A673 (cell line): ENCODE data around the gene DHX29. TPM values are rescaled to one million over a fixed set of nuclear protein-coding genes. Genes with fewer than 3 reads are reported as not detected.

Source experiments
- BruUV-seq: library from RNA; stranded (reverse); fragments of 400-500 nt; replicated peaks from 2 replicates; lab custom pipeline; 2021; lab: Mats Ljungman, UMichigan
- CTCF ChIA-PET: fragments of 300-600 bp; sonication (Branson Sonifier 250); formaldehyde crosslinking; loops from one replicate; lab custom pipeline; 2022; ENCODE audit warnings: antibody characterized with exemption; lab: Charles Lee
- POLR2A ChIA-PET: fragments of 300-600 bp; sonication (Branson Sonifier 250); formaldehyde crosslinking; loops from one replicate; lab custom pipeline; 2022; ENCODE audit warnings: antibody characterized with exemption; ENCODE audit not compliant: low non-redundant PET; lab: Charles Lee
- DNase-seq: peaks from one replicate; pipeline ENCODE4 v3.0.0-alpha.2; 2015; ENCODE audit warnings: low spot score
- H3K27ac ChIP-seq: fragments of 200-600 bp; sonication (generic); 2 replicates; pipeline ENCODE4 v1.5.1; 2016; ENCODE audit warnings: mixed run types, low read depth, mild to moderate bottlenecking, mixed read lengths, antibody characterized with exemption, low read length; ENCODE audit not compliant: poor library complexity, severe bottlenecking
- H3K27me3 ChIP-seq: fragments of 200-600 bp; sonication (generic); replicated peaks from 2 replicates; pipeline ENCODE4 v1.6.1; 2017; ENCODE audit warnings: mixed run types, low read depth, mild to moderate bottlenecking, mixed read lengths, antibody characterized with exemption, low read length; ENCODE audit not compliant: insufficient read depth, poor library complexity
- H3K36me3 ChIP-seq: fragments of 200-600 bp; sonication (generic); 2 replicates; pipeline ENCODE4 v1.6.1; 2016; ENCODE audit warnings: mixed run types, mild to moderate bottlenecking, mixed read lengths, antibody characterized with exemption, low read length; ENCODE audit not compliant: insufficient read depth, poor library complexity, severe bottlenecking
- H3K4me1 ChIP-seq: fragments of 200-600 bp; sonication (generic); 2 replicates; pipeline ENCODE4 v1.6.1; 2017; ENCODE audit warnings: mixed run types, mild to moderate bottlenecking, mixed read lengths, antibody characterized with exemption, low read length; ENCODE audit not compliant: insufficient read depth, poor library complexity, severe bottlenecking
- H3K4me3 ChIP-seq: fragments of 200-600 bp; sonication (generic); 2 replicates; pipeline ENCODE4 v1.5.1; 2016; ENCODE audit warnings: low read depth, mixed run types, mild to moderate bottlenecking, mixed read lengths, low read length; ENCODE audit not compliant: poor library complexity, severe bottlenecking
- H3K9me3 ChIP-seq: fragments of 200-600 bp; sonication (generic); 2 replicates; pipeline ENCODE4 v1.6.1; 2016; ENCODE audit warnings: mixed run types, low read depth, mild to moderate bottlenecking, mixed read lengths, antibody characterized with exemption, low read length; ENCODE audit not compliant: poor library complexity, severe bottlenecking
- CTCF ChIP-seq: fragments of 300-800, 200-600 bp; sonication (generic); conservative IDR thresholded peaks from 2 replicates; pipeline ENCODE4 v1.5.1; 2017; ENCODE audit warnings: low read depth, mild to moderate bottlenecking, antibody characterized with exemption, low read length, moderate library complexity, mixed read lengths
- EZH2 ChIP-seq: fragments of 200-600 bp; sonication (generic); IDR thresholded peaks from 2 replicates; pipeline ENCODE4 v1.6.1; 2017; ENCODE audit warnings: borderline replicate concordance, low read depth, mild to moderate bottlenecking, mixed read lengths, antibody characterized with exemption, low read length; ENCODE audit not compliant: poor library complexity, severe bottlenecking
- intact Hi-C: fragments of 100-400 bp; cut with micrococcal nuclease; formaldehyde crosslinking; loops from one replicate; pipeline ENCODE4 v1.10.0; 2022; ENCODE audit not compliant: unreplicated experiment
- total RNA-seq: library from RNA; stranded (reverse); gene quantifications from 2 replicates; pipeline ENCODE4 v1.2.3, GENCODE V29; 2021

DHX29 gene
- total RNA-seq, 1 experiment from 2014 or later = 28.6 TPM

- no peaks in the 10 kb centered on the region for H3K27me3 ChIP-seq
- ChIA-PET CTCF (no interaction called here), POLR2A (no interaction called here)
- peaks cover 10% of the 10 kb centered on the region for H3K4me1 ChIP-seq
- intact Hi-C loops = no loop called here
- no peak overlapping the region for H3K27ac ChIP-seq
- no peak for DNase-seq
- no peaks in the 10 kb centered on the region for H3K36me3 ChIP-seq
- no peak overlapping the region for H3K4me3 ChIP-seq
- no peaks in the 10 kb centered on the region for H3K9me3 ChIP-seq
- no TSS peak for BruUV-seq
- TF ChIP-seq EZH2 (no peak), CTCF (no peak)
Measured at GRCh38 chr5:55313870-55314617, 6.5 kb upstream of the DHX29 start.

- Histone ChIP-seq H3K27ac (peak overlapping the region; percentile 97), H3K4me1 (peaks cover 15% of the 10 kb centered on the region), H3K9me3 (no peaks in the 10 kb centered on the region), H3K27me3 (no peaks in the 10 kb centered on the region), H3K36me3 (no peaks in the 10 kb centered on the region), H3K4me3 (peak overlapping the region; percentile 75)
- TSS peak; percentile 68 for BruUV-seq
- DNase-seq = peak; percentile 38
- TF ChIP-seq EZH2 (no peak), CTCF (no peak)
- intact Hi-C loops = no loop called here
- ChIA-PET POLR2A (interaction anchor here (0.7 to 1.1 kb wide), 2 partner anchors 74 to 783 kb away, joined by 3 to 5 read pairs; no protein-coding TSS in a partner anchor), CTCF (no interaction called here)
Measured at GRCh38 chr5:55308254-55308836, 851 bp upstream of the DHX29 start.

GRCh38 chr5:55306641-55307382 lies 682 bp downstream of the DHX29 start:
- no peaks in the 10 kb centered on the region for H3K27me3 ChIP-seq
- H3K36me3 ChIP-seq = peaks cover 3% of the 10 kb centered on the region
- ChIA-PET CTCF (interaction anchor here (1.1 kb wide), 1 partner anchor 119 kb away, joined by 3 read pairs; no protein-coding TSS in a partner anchor), POLR2A (interaction anchor here (0.6 kb wide), 1 partner anchor 18 kb away, joined by 6 read pairs; no protein-coding TSS in a partner anchor)
- no peak for DNase-seq
- peak overlapping the region; percentile 97 for H3K27ac ChIP-seq
- TF ChIP-seq CTCF (no peak), EZH2 (no peak)
- peaks cover 15% of the 10 kb centered on the region for H3K4me1 ChIP-seq
- TSS peak; percentile 54 for BruUV-seq
- H3K4me3 ChIP-seq = peak overlapping the region; percentile 75
- intact Hi-C loops = no loop called here
- no peaks in the 10 kb centered on the region for H3K9me3 ChIP-seq
